ENCODE data around the gene SNX18.

SNX18 gene

GRCh38 chr5:54541823-54542783 lies 24.5 kb downstream of the SNX18 start:
- DNase-seq (ENCODE audit: low read depth, low spot score) = no peak

GRCh38 chr5:54544044-54544443 lies 26.5 kb downstream of the SNX18 start:
- DNase-seq (ENCODE audit: low read depth, low spot score) = no peak

GRCh38 chr5:54545796-54546195 lies 28.2 kb downstream of the SNX18 start:
- no peak for DNase-seq (ENCODE audit: low read depth, low spot score)

GRCh38 chr5:54547711-54548250 lies 30.2 kb downstream of the SNX18 start:
- DNase-seq (ENCODE audit: low read depth, low spot score) = no peak

GRCh38 chr5:54548565-54548964 lies 31.0 kb downstream of the SNX18 start:
- DNase-seq (ENCODE audit: low read depth, low spot score) = no peak

GRCh38 chr5:54551292-54551691 lies 33.7 kb downstream of the SNX18 start:
- no peak for DNase-seq (ENCODE audit: low read depth, low spot score)

- no peak for DNase-seq (ENCODE audit: low read depth, low spot score)
Measured at GRCh38 chr5:54551926-54552325, 34.4 kb downstream of the SNX18 start.

GRCh38 chr5:54552446-54552845 lies 34.9 kb downstream of the SNX18 start:
- DNase-seq (ENCODE audit: low read depth, low spot score) = no peak

GRCh38 chr5:54553659-54554207 lies 36.2 kb downstream of the SNX18 start:
- no peak for DNase-seq (ENCODE audit: low read depth, low spot score)

GRCh38 chr5:54556141-54556540 lies 38.6 kb downstream of the SNX18 start:
- no peak for DNase-seq (ENCODE audit: low read depth, low spot score)

- DNase-seq (ENCODE audit: low read depth, low spot score) = no peak
Measured at GRCh38 chr5:54558362-54558761, 40.8 kb downstream of the SNX18 start.

GRCh38 chr5:54561651-54562050 lies 44.1 kb downstream of the SNX18 start:
- DNase-seq (ENCODE audit: low read depth, low spot score) = no peak

GRCh38 chr5:54563083-54563761 lies 45.7 kb downstream of the SNX18 start:
- DNase-seq (ENCODE audit: low read depth, low spot score) = no peak

GRCh38 chr5:54567996-54568395 lies 50.4 kb downstream of the SNX18 start:
- no peak for DNase-seq (ENCODE audit: low read depth, low spot score)

- DNase-seq (ENCODE audit: low read depth, low spot score) = no peak
Measured at GRCh38 chr5:54570916-54571315, 53.4 kb downstream of the SNX18 start.

- no peak for DNase-seq (ENCODE audit: low read depth, low spot score)
Measured at GRCh38 chr5:54571462-54571861, 53.9 kb downstream of the SNX18 start.

- DNase-seq (ENCODE audit: low read depth, low spot score) = no peak
Measured at GRCh38 chr5:54573812-54574489, 56.4 kb downstream of the SNX18 start.

GRCh38 chr5:54577528-54577927 lies 60.0 kb downstream of the SNX18 start:
- DNase-seq (ENCODE audit: low read depth, low spot score) = no peak

GRCh38 chr5:54577937-54578653 lies 60.5 kb downstream of the SNX18 start:
- DNase-seq (ENCODE audit: low read depth, low spot score) = no peak

- DNase-seq (ENCODE audit: low read depth, low spot score) = no peak
Measured at GRCh38 chr5:54579591-54580295, 62.2 kb downstream of the SNX18 start.
